ENCODE measurements around the gene KCNN3.

KCNN3 gene

GRCh38 chr1:154840269-154841176, 29.6 kb downstream of the KCNN3 start:
- no peak for DNase-seq

GRCh38 chr1:154839691-154840090, 30.4 kb downstream of the KCNN3 start:
- no peak for DNase-seq

DNA sequence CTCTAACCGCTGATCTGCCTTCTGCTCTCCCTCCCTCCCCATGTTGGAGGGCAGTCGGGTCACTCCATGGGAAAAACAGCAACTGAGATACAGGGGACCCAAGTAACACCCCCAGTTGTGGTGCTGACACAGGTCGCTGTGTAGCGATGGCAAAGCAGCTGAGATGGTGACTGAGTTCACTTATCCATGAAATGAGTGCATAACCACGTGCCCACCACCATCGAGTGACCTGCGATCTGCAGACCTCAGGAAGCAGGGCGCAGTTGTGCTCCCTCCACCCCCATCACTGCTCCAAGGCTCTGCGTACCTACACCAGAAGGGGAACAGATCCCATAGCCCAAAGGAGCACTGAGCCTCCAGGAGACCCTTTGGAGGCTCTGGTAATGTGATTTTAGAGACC, 31.1 kb downstream of the KCNN3 start:
- no peak for DNase-seq

- DNase-seq, result no peak
These were observed 31.6 kb downstream of the KCNN3 start for GRCh38 chr1:154838461-154838860.

GRCh38 chr1:154837672-154838171, 32.4 kb downstream of the KCNN3 start:
- DNase-seq, result peak; percentile 60

DNA sequence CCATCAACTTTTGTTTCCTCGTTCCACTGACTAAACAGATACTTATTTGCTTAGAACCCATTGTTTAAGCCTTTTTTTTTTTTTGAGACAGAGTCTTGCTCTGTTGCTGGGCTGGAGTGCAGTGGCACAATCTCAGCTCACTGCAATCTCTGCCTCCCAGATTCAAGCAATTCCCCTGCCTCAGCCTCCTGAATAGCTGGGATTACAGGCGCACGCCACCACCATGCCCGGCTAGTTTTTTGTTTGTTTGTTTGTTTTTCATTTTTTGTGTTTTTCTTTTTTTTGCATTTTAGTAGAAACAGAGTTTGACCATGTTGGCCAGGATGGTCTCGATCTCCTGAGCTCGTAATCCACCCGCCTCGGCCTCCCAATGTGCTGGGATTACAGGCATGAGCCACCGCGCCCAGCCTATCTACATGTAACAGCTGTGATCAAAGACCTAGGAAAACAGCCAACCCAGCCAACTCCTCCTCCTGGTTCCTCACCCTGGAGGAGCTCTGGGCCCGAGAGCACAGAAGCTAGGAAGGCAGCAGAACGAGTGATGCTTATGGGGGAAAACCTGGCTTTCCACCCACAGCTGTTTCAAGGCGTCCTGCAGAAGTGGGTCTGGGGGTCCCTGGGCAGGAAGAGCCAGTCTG, 32.9 kb downstream of the KCNN3 start:
- no peak for DNase-seq

- no peak for DNase-seq
These were observed 34.4 kb downstream of the KCNN3 start for GRCh38 chr1:154835531-154836324.

GRCh38 chr1:154833841-154834240, 36.2 kb downstream of the KCNN3 start:
- peak; percentile 9 for DNase-seq

DNA sequence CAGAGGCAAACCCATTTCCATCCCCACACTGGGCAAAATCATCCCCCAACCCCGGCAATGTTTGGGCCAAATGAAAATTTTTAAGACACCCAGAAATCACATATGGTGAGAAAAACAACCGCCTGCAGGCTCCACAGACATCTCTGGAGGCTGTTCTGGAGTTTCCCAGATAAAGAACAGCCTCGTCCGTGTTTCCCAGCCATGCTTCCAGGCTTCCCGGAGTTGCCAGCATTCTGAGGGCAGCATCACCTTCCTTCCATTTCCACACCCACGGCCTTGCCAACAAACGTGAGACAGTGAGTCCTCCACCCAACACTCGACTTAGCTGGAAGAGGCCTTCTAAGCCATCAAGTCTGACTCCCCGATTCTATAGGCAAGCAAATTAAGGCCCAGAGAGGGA, 36.9 kb downstream of the KCNN3 start:
- no peak for DNase-seq

DNA sequence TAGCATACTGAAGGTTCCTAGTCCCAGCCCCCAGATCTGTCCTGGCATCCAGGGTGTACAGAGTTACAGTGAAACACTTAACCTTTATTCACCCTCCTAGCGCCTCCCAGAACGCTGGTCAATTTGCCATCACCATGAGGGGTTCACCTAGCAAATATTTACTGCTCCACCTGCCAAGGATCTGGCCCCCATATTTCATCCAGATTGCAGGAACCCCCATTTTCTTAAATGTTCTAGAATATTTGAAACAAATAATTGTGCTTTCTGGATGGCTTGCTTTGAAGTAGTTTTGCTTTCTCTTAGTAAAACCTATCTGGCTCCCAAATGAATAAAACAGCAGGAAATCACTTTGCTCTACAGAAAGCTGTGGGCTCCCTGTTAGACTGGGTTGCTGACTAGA, 37.7 kb downstream of the KCNN3 start:
- DNase-seq, result no peak

- DNase-seq, result no peak
These were observed 38.6 kb downstream of the KCNN3 start for GRCh38 chr1:154831462-154831861.

GRCh38 chr1:154829062-154829461, 41.0 kb downstream of the KCNN3 start:
- no peak for DNase-seq

- no peak for DNase-seq
These were observed 45.7 kb downstream of the KCNN3 start for GRCh38 chr1:154824179-154825000.

DNA sequence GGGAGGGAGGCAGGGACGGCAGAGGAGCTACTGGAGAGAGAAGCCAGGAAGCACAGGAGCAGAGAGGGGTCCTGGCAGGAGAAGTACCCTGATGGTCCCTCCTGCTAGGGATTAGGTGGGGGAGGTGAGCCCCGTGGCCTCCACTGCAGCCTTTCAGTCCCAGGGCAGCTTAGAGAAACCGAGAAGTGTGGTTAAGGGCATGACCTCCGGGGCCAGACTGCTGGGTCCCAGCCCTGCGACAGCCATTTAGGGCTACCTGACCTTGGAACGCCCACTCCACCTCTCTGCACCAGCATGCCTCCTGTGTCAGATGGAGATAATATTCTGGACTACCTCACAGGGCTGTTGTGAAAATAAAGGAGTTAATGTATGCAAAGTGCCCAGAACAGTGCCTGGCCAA, 47.4 kb downstream of the KCNN3 start:
- DNase-seq, result no peak

DNA sequence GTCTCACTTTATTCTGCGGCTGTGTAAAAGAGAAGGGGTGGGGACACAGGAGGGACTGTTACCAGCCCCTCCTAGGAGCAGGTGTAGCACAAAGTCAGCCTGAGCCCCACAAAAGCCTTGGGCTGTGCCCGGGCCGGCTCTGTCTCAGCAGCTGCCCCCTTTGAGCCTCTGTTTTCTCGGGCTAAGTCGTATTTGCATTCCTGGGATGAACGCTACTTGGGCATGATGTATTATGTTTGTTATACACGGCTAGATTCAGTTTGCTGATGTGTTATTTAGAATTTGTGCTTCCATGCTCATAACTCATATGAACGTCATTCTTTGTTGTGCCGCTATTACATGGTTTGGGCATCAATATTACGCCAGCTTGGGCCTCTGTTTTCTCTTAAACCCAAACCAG, 47.8 kb downstream of the KCNN3 start:
- peak; percentile 57 for DNase-seq

- DNase-seq, result no peak
These were observed 49.0 kb downstream of the KCNN3 start for GRCh38 chr1:154821083-154821482.

DNA sequence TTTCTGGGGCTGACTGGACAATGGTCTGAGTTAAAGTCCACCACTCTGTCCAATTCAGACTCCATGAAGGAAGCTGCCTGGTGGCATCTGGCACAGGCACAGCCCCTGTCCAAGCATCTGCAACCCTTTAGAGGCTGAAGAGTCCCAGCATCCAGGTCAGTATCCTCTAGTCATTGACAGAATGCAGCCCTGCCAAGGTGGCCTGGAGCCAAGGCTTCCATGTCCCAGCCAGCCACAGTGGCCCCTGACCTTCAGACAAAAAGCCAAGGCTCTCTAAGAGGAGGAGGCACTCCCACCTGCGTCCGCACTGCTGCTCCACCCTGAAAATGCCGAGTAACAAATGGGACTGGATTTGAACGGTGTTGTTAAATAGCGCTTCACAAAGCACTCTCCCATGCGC, 49.4 kb downstream of the KCNN3 start:
- no peak for DNase-seq

- no peak for DNase-seq
These were observed 50.2 kb downstream of the KCNN3 start for GRCh38 chr1:154819628-154820590.

DNA sequence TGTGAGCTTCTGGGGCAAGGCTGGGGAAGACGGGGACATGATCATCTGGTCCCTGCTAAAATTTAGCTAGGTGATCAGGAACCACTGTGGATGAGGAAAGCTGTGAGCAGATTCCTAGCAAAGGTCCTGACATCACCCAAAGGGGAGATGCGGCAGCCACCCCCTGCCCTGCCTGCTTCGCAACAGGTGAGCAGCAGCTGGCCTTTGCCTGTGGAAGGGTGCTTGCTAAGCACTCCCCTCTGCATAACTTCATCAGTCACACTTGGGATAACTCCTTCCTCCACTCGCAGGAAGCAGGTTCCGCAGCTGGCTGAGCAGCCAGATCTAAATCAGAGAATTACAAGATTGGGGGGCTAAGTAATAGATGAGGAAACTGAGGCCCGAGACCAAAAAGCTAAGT, 51.2 kb downstream of the KCNN3 start:
- DNase-seq, result no peak

DNA sequence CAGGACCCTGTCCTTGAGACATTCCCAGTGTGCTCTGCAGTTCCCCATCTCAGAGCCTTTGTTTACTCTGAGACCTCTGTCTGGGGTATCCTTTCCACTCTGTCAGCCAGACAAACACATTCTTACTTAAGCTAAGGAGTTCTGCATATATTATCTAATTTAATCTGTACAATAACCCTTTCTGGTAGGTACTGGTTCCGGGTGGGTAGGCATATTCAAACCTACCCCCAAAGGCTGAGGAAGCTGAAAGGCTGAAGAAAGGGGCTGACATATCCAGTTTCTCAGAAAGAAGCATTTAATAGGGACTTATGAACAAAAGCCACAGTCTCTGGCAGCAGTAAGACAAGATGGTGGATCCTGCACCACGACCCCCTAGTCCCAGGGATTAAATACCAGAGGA, 53.1 kb downstream of the KCNN3 start:
- no peak for DNase-seq

GRCh38 chr1:154816369-154816768, 53.7 kb downstream of the KCNN3 start:
- DNase-seq, result no peak
